ENCODE measurements around the gene PLPPR3.

PLPPR3 gene

GRCh38 chr19:858868-859843, 37.4 kb upstream of the PLPPR3 start, which contains the start of gene CFD:
Gene CFD (plus strand): TSS chr19:859664. CDS start chr19:859690, 26 bp downstream.
- TF ChIP-seq SIN3A (IDR thresholded peaks at IDR 0.05; ENCODE audit: borderline replicate concordance, insufficient read depth, low read length) (no peak), REST (IDR thresholded peaks at IDR 0.05; ENCODE audit: insufficient read depth in 1 of 2, low read depth in 2 of 2, low read length in 2 of 2) (no peak), FOXP2 (optimal IDR thresholded peaks at IDR 0.05; ENCODE audit: borderline replicate concordance, extremely low read depth, extremely low read length, insufficient read depth) (no peak), POLR2AphosphoS5 (IDR thresholded peaks at IDR 0.05; ENCODE audit: low read depth, low read length) (no peak), TAF1 (IDR thresholded peaks at IDR 0.05; ENCODE audit: borderline replicate concordance, insufficient read depth, low read length) (no peak)

- no peak for TF ChIP-seq FOXP2 (optimal IDR thresholded peaks at IDR 0.05; ENCODE audit: borderline replicate concordance, extremely low read depth, extremely low read length, insufficient read depth)
- no peak for TF ChIP-seq POLR2AphosphoS5 (IDR thresholded peaks at IDR 0.05; ENCODE audit: low read depth, low read length)
- TF ChIP-seq SIN3A (IDR thresholded peaks at IDR 0.05; ENCODE audit: borderline replicate concordance, insufficient read depth, low read length), result no peak
- TF ChIP-seq TAF1 (IDR thresholded peaks at IDR 0.05; ENCODE audit: borderline replicate concordance, insufficient read depth, low read length), result no peak
- no peak for TF ChIP-seq REST (IDR thresholded peaks at IDR 0.05; ENCODE audit: insufficient read depth in 1 of 2, low read depth in 2 of 2, low read length in 2 of 2)
These were observed 36.5 kb upstream of the PLPPR3 start for GRCh38 chr19:858284-858683.

- TF ChIP-seq FOXP2 (optimal IDR thresholded peaks at IDR 0.05; ENCODE audit: borderline replicate concordance, extremely low read depth, extremely low read length, insufficient read depth) (no peak), POLR2AphosphoS5 (IDR thresholded peaks at IDR 0.05; ENCODE audit: low read depth, low read length) (no peak), SIN3A (IDR thresholded peaks at IDR 0.05; ENCODE audit: borderline replicate concordance, insufficient read depth, low read length) (no peak), TAF1 (IDR thresholded peaks at IDR 0.05; ENCODE audit: borderline replicate concordance, insufficient read depth, low read length) (no peak), REST (IDR thresholded peaks at IDR 0.05; ENCODE audit: insufficient read depth in 1 of 2, low read depth in 2 of 2, low read length in 2 of 2) (no peak)
These were observed 33.9 kb upstream of the PLPPR3 start for GRCh38 chr19:855566-856120.

GRCh38 chr19:855142-855541, 33.4 kb upstream of the PLPPR3 start:
- TF ChIP-seq TAF1 (IDR thresholded peaks at IDR 0.05; ENCODE audit: borderline replicate concordance, insufficient read depth, low read length) (no peak), SIN3A (IDR thresholded peaks at IDR 0.05; ENCODE audit: borderline replicate concordance, insufficient read depth, low read length) (no peak), REST (IDR thresholded peaks at IDR 0.05; ENCODE audit: insufficient read depth in 1 of 2, low read depth in 2 of 2, low read length in 2 of 2) (no peak), POLR2AphosphoS5 (IDR thresholded peaks at IDR 0.05; ENCODE audit: low read depth, low read length) (no peak)

Measured in PFSK-1 (cell line).